PC-3 (cell line): Measurements from ENCODE around the gene ATE1.

Experiments used
- EZH2phosphoT487 ChIP-seq: fragments of 300-600 bp; sonication (generic); IDR thresholded peaks from 2 replicates; pipeline ENCODE4 v1.6.1; 2018; ENCODE audit warnings: mild to moderate bottlenecking, antibody characterized with exemption, low read length, borderline replicate concordance
- TF ChIP-seq, protein P1 (sequence below): fragments of 300-600 bp; sonication (generic); conservative IDR thresholded peaks from 2 replicates; pipeline ENCODE4 v1.5.1; 2017; ENCODE audit warnings: antibody characterized with exemption, low read depth, mild to moderate bottlenecking, low read length

DNA sequence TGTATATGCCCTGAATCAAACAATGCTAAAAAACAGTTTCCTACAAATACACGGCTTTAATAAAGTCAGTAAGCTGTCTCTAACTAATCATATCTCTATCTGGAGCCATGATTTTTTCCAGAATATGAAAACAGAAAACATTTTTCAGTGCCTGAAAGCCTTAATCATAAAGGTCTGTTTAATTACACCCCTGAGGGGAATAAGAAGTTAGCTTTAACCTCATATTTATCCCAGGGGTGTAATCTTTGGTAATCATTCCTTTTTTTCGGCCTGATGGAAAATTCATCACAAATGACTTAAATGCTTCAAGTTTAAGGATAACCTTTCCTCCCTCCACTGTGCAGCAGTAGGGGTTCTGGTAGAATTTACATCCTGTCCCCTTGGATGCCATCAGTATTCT lies 124.2 kb downstream of the ATE1 start:
- TF ChIP-seq, protein P1, sequence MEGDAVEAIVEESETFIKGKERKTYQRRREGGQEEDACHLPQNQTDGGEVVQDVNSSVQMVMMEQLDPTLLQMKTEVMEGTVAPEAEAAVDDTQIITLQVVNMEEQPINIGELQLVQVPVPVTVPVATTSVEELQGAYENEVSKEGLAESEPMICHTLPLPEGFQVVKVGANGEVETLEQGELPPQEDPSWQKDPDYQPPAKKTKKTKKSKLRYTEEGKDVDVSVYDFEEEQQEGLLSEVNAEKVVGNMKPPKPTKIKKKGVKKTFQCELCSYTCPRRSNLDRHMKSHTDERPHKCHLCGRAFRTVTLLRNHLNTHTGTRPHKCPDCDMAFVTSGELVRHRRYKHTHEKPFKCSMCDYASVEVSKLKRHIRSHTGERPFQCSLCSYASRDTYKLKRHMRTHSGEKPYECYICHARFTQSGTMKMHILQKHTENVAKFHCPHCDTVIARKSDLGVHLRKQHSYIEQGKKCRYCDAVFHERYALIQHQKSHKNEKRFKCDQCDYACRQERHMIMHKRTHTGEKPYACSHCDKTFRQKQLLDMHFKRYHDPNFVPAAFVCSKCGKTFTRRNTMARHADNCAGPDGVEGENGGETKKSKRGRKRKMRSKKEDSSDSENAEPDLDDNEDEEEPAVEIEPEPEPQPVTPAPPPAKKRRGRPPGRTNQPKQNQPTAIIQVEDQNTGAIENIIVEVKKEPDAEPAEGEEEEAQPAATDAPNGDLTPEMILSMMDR: no peak
- TF ChIP-seq EZH2phosphoT487: no peak
